Measurements from ENCODE around the gene CIRBP. TPM values are rescaled to one million over a fixed set of nuclear protein-coding genes. Genes with fewer than 3 reads are reported as not detected.
A peak's percentile ranks its signal among the peaks of the same experiment; 100 is the strongest.

The CIRBP gene
- total and polyA plus RNA-seq, 2 of the 13 experiments (the other 11 are each of a cell fraction or from before 2014, with no cell fraction given), result 133 to 140 TPM

- no peak for TF ChIP-seq ZNF784 (CRISPR knock-in tag; IDR thresholded peaks at IDR 0.05; ENCODE audit: borderline replicate concordance)
- TF ChIP-seq ZNF225 (CRISPR knock-in tag; IDR thresholded peaks at IDR 0.05), result no peak
- no peak for TF ChIP-seq PREB (CRISPR knock-in tag; IDR thresholded peaks at IDR 0.05)
These were observed 43.0 kb upstream of the CIRBP start (continued) for GRCh38 chr19:1226227-1226518.

GRCh38 chr19:1226522-1227303 is 42.4 kb upstream of the CIRBP start:
- Histone ChIP-seq H3K4me1 (ENCODE audit: insufficient read depth, low read length) (peaks cover 10% of the 10 kb centered on the region), H3K4me3 (replicated peaks in 1 of 3; ENCODE audit: insufficient read depth in 1 of 3, low read depth in 2 of 3, low read length in 3 of 3) (no peak overlapping the region), H3K36me3 (replicated peaks in 1 of 2; ENCODE audit: control insufficient read depth in 1 of 2, insufficient read depth in 2 of 2, low read length in 2 of 2) (peaks cover 12 to 15% of the 10 kb centered on the region in 2 experiments; a peak in 3 of 5 replicates), H3K27me3 (ENCODE audit: control insufficient read depth in 1 of 2, insufficient read depth in 2 of 2, low read length in 2 of 2) (no peaks in the 10 kb centered on the region), H4K20me1 (ENCODE audit: insufficient read depth, low read length) (no peaks in the 10 kb centered on the region), H3K27ac (ENCODE audit: extremely low read length, insufficient read depth, low read length) (no peak overlapping the region), H3K9me3 (ENCODE audit: low read length) (no peaks in the 10 kb centered on the region), H3K4me2 (ENCODE audit: low read depth, low read length) (no peak overlapping the region), H3K9ac (ENCODE audit: insufficient read depth, low read depth, low read length) (no peak overlapping the region), H3K79me2 (ENCODE audit: insufficient read depth, low read length) (no peaks in the 10 kb centered on the region), H2AFZ (ENCODE audit: low read length) (no peak overlapping the region)
- DNase-seq (ENCODE audit: low spot score) (no peak), FAIRE-seq (no peak), ATAC-seq (no peak; the same call in 2 of the 3 replicates)
- WGBS (ENCODE audit: low lambda C conversion rate), result no CpG with 5 or more reads among the region's 50 CpGs
- intact Hi-C loops (cut with micrococcal nuclease; ENCODE audit: unreplicated experiment) (no loop called here), in situ Hi-C loops (cut with HindIII; ENCODE audit: extremely low pct_ligation_motif_present, low pct_unique_long_range_greater_than_20kb) (no loop called here)
- no TSS peak for BruUV-seq (replicated peaks)
- TF ChIP-seq KDM5B (CRISPR knock-in tag; IDR thresholded peaks at IDR 0.05; ENCODE audit: borderline replicate concordance), result no peak
- peak; percentile 34; the same call in 1 of the 2 replicates for TF ChIP-seq RBFOX2 (IDR thresholded peaks at IDR 0.05; ENCODE audit: low read depth, low read length)
- TF ChIP-seq YEATS2 (CRISPR knock-in tag; IDR thresholded peaks at IDR 0.05; ENCODE audit: borderline replicate concordance), result no peak
- TF ChIP-seq ZNF574 (CRISPR knock-in tag; IDR thresholded peaks at IDR 0.05), result no peak
- TF ChIP-seq ZNF546 (CRISPR knock-in tag; conservative IDR thresholded peaks at IDR 0.05), result no peak
- no peak for TF ChIP-seq ADNP (CRISPR knock-in tag; IDR thresholded peaks at IDR 0.05)
- TF ChIP-seq ATF2 (CRISPR knock-in tag; IDR thresholded peaks at IDR 0.05), result no peak
- TF ChIP-seq HNRNPL (IDR thresholded peaks at IDR 0.05; ENCODE audit: low read depth, low read length), result 0 out of 2 replicates have a peak, but pooled peaks have one; percentile 18
- TF ChIP-seq THAP7 (CRISPR knock-in tag; IDR thresholded peaks at IDR 0.05), result no peak
- TF ChIP-seq ZBTB33 (CRISPR knock-in tag; IDR thresholded peaks at IDR 0.05), result peak; percentile 87
- CTCF ChIA-PET (ENCODE audit: low intra/inter-chr PET ratio, low total read pairs), result no interaction called here
- POLR2A ChIA-PET, result no interaction called here

Measured in HepG2 (cell line).